IPS-18c (cell line): ENCODE data around the gene PCYT1B.

Experiments used
- H3K4me3 ChIP-seq: 2 replicates; pipeline ENCODE4 v1.7.0; 2013; ENCODE audit warnings: low read depth, mild to moderate bottlenecking, low read length, moderate library complexity; ENCODE audit not compliant: insufficient read depth
- H3K9me3 ChIP-seq: one replicate; pipeline ENCODE4 v1.6.1; 2013; ENCODE audit warnings: mild to moderate bottlenecking, low read length, moderate library complexity; ENCODE audit not compliant: control insufficient read depth, insufficient read depth

The PCYT1B gene

GRCh38 chrX:24567169-24567568 is 80.0 kb downstream of the PCYT1B start:
- H3K4me3 ChIP-seq, result no peak overlapping the region
- H3K9me3 ChIP-seq, result no peaks in the 10 kb centered on the region

- Histone ChIP-seq H3K4me3 (no peak overlapping the region), H3K9me3 (no peaks in the 10 kb centered on the region)
Observed at GRCh38 chrX:24566240-24566639, 80.9 kb downstream of the PCYT1B start.

GRCh38 chrX:24563291-24564010 is 83.7 kb downstream of the PCYT1B start:
- H3K9me3 ChIP-seq, result no peaks in the 10 kb centered on the region
- H3K4me3 ChIP-seq, result no peak overlapping the region

- H3K4me3 ChIP-seq, result no peak overlapping the region
- H3K9me3 ChIP-seq, result no peaks in the 10 kb centered on the region
Observed at GRCh38 chrX:24561121-24561520, 86.0 kb downstream of the PCYT1B start.

GRCh38 chrX:24553011-24553410 is 94.1 kb downstream of the PCYT1B start:
- Histone ChIP-seq H3K4me3 (no peak overlapping the region), H3K9me3 (no peaks in the 10 kb centered on the region)

- Histone ChIP-seq H3K9me3 (no peaks in the 10 kb centered on the region), H3K4me3 (no peak overlapping the region)
Observed at GRCh38 chrX:24550166-24550565, 97.0 kb downstream of the PCYT1B start.

- H3K9me3 ChIP-seq, result no peaks in the 10 kb centered on the region
- no peak overlapping the region for H3K4me3 ChIP-seq
Observed at GRCh38 chrX:24547961-24548360, 99.2 kb downstream of the PCYT1B start.

GRCh38 chrX:24542756-24543155 is 104.4 kb downstream of the PCYT1B start:
- H3K9me3 ChIP-seq, result no peaks in the 10 kb centered on the region
- no peak overlapping the region for H3K4me3 ChIP-seq

- no peaks in the 10 kb centered on the region for H3K9me3 ChIP-seq
- no peak overlapping the region for H3K4me3 ChIP-seq
Observed at GRCh38 chrX:24536551-24536950, 110.6 kb downstream of the PCYT1B start.

GRCh38 chrX:24528605-24529004 is 118.5 kb downstream of the PCYT1B start:
- H3K9me3 ChIP-seq, result no peaks in the 10 kb centered on the region
- no peak overlapping the region for H3K4me3 ChIP-seq

GRCh38 chrX:24526616-24527015 is 120.5 kb downstream of the PCYT1B start:
- no peak overlapping the region for H3K4me3 ChIP-seq
- no peaks in the 10 kb centered on the region for H3K9me3 ChIP-seq

- Histone ChIP-seq H3K4me3 (no peak overlapping the region), H3K9me3 (no peaks in the 10 kb centered on the region)
Observed at GRCh38 chrX:24525455-24525854, 121.7 kb downstream of the PCYT1B start.

GRCh38 chrX:24520472-24520871 is 126.7 kb downstream of the PCYT1B start:
- Histone ChIP-seq H3K9me3 (no peaks in the 10 kb centered on the region), H3K4me3 (no peak overlapping the region)

- H3K9me3 ChIP-seq, result no peaks in the 10 kb centered on the region
- no peak overlapping the region for H3K4me3 ChIP-seq
Observed at GRCh38 chrX:24515447-24515846, 131.7 kb downstream of the PCYT1B start.

GRCh38 chrX:24513416-24513815 is 133.7 kb downstream of the PCYT1B start:
- Histone ChIP-seq H3K9me3 (no peaks in the 10 kb centered on the region), H3K4me3 (no peak overlapping the region)

GRCh38 chrX:24508375-24508774 is 138.8 kb downstream of the PCYT1B start:
- Histone ChIP-seq H3K9me3 (no peaks in the 10 kb centered on the region), H3K4me3 (no peak overlapping the region)
